ENCODE measurements around the gene JAGN1.
A peak's percentile ranks its signal among the peaks of the same experiment; 100 is the strongest.
"Not testable (repeated sequence)": the region's sequence is repeated elsewhere in the genome, so short reads cannot be mapped to it uniquely, and the experiment has no call there.

Gene JAGN1

DNA sequence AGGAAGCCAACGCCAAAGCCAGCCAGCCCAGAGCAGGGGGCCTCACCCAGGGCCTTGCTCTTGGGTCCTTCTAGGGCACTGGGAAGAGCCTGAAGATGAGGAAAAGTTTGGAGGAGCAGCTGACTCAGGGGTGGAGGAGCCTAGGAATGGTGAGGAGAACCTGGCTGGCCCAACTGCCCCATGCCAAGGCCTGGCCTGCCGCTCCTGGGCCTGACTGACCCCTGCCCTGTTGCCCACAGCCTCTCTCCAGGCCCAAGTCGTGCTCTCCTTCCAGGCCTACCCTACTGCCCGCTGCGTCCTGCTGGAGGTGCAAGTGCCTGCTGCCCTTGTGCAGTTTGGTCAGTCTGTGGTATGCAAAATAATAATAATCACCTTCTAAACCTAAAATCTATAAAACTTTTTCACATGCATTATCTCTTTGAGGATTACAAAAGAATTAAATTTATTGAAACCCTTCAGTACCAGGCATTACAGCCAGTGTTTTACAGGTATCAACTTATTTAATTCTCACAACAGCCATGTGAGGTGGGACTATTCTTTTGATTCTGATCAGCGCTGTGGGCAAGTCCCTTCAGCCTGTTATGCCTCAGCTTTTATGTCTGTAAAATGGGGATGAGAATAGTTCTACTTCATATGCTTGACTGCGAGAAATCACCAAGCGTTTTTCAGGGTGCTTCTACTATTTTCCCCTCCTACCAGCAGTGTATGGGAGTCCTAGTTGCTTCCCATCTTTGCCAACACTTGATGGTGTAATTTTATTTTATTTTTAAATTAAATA lies 28.0 kb downstream of the JAGN1 start:
- DNase-seq: no peak

DNA sequence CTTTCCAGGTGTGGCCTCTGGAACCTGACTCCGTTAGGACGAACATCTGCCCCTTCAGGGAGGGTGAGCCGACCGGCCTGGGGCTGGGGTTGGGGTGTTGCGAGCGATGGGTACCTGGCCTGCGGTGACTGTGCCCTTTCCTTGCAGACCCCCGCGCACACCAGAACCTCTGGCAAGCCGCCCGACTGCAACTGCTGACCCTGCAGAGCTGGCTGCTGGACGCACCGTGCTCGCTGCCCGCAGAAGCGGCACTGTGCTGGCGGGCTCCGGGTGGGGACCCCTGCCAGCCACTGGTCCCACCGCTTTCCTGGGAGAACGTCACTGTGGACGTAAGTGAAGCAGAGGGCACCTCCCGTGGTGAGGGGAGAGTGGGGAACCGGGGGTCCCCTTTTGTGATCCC lies 37.7 kb downstream of the JAGN1 start:
- DNase-seq: no peak

DNA sequence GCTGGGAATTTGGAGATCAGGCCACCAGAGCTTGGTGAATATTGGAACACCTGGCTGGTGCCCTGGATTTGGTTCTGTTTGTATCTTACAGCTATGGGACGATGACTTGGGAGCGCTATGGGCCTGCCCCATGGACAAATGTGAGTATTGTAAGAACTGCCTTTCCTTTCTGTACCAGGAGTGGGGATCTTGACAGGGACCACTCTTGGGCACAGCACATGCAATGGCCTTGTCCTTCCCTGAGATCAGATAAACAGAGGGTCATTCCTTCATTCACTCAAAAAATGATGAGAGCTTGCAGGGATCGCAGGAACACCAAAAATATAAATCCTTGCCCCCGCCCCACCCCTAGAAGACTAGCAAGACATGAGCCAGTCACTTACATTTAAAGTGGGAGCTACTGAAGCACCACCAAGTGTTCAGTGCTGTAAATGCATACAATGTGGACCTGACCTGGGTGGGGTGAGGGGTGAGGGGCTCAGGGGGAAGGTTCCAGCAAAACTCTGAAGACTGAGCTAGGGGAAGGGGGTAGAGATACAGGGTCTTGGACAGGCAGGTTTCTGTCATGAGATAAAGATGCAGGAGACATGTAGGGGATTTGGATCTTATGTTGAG lies 40.5 kb downstream of the JAGN1 start:
- DNase-seq: peak; percentile 17

DNA sequence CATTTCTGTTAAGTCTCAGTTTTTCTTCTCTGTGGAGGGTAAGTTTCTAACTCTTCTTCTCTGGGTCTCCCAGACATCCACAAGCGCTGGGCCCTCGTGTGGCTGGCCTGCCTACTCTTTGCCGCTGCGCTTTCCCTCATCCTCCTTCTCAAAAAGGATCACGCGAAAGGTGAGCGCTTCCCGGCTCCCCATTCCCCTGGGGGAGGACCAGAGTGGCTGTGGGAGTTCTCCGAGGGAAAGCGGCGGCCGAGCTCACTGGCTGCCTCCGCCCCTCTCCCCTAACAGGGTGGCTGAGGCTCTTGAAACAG lies 42.1 kb downstream of the JAGN1 start:
- DNase-seq: no peak

DNA sequence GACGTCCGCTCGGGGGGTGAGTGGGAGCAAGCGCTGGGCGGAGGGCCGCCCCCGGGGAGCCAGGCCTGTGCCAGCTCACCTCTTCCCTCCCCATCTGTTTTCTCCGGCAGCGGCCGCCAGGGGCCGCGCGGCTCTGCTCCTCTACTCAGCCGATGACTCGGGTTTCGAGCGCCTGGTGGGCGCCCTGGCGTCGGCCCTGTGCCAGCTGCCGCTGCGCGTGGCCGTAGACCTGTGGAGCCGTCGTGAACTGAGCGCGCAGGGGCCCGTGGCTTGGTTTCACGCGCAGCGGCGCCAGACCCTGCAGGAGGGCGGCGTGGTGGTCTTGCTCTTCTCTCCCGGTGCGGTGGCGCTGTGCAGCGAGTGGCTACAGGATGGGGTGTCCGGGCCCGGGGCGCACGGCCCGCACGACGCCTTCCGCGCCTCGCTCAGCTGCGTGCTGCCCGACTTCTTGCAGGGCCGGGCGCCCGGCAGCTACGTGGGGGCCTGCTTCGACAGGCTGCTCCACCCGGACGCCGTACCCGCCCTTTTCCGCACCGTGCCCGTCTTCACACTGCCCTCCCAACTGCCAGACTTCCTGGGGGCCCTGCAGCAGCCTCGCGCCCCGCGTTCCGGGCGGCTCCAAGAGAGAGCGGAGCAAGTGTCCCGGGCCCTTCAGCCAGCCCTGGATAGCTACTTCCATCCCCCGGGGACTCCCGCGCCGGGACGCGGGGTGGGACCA lies 42.6 kb downstream of the JAGN1 start:
- DNase-seq: peak; percentile 91

DNA sequence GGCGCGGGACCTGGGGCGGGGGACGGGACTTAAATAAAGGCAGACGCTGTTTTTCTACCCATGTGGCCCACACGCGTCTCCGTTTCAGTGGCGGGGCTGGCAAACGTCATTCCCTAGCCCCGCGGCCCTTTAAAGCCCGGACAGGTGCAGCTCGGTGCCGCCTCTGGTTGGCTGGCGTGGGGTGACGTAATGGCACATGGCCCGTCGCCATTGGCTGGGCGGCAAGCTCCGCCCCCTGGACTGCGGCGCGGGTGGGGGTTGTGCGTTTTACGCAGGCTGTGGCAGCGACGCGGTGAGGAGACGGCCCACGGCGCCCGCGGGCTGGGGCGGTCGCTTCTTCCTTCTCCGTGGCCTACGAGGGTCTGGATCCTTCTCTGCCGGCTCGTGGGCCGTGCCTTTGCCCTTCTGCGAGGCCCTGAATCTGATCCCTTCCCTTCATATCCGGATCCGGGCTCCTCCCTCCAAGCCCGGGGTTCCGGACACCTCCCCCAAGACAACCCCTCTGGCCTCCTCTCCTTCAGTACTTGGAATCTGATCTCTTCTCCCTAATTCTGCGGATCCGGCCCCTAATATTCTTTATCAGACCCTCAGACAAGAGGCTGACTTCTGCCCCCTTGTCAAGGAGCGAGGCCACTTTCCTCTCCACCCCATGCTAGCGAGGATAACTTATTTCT lies 43.3 kb downstream of the JAGN1 start, which contains the start of gene CRELD1:
TSS of gene CRELD1 (plus strand) at position 274 of the 674 bp plus-strand sequence. CDS start 605 bp downstream, outside the sequence.
- DNase-seq: peak; percentile 97

DNA sequence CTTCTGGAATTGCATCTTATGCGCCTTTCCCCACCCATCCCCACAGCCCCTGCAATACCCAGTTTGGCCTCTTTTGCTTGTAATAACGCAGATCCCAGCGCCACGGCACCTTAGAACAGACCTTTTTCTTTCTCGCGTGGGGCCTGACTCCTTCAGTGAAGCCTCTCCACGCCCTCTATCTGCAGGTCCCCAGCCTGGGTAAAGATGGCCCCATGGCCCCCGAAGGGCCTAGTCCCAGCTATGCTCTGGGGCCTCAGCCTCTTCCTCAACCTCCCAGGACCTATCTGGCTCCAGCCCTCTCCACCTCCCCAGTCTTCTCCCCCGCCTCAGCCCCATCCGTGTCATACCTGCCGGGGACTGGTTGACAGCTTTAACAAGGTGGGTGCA lies 43.8 kb downstream of the JAGN1 start:
- DNase-seq: peak; percentile 49

DNA sequence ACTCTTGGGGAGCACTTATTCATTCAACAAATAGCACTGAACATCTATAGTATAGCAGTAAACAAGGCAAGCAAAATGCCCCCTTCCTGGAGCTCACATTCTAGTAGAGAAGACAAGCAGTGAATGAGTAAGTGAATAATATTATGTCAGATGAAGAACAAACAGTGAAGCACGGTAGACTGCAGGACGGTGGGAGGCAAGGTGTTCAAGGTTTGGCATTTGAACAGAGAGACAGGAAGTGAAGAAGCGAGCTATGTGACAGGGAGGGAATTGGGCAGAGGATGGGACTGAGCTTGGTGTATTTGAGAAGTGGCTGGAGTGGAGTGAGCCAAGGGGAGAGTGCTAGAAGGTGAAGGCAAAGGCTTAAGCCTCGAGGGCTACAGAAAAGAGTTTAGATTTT lies 44.6 kb downstream of the JAGN1 start:
- no peak for DNase-seq

DNA sequence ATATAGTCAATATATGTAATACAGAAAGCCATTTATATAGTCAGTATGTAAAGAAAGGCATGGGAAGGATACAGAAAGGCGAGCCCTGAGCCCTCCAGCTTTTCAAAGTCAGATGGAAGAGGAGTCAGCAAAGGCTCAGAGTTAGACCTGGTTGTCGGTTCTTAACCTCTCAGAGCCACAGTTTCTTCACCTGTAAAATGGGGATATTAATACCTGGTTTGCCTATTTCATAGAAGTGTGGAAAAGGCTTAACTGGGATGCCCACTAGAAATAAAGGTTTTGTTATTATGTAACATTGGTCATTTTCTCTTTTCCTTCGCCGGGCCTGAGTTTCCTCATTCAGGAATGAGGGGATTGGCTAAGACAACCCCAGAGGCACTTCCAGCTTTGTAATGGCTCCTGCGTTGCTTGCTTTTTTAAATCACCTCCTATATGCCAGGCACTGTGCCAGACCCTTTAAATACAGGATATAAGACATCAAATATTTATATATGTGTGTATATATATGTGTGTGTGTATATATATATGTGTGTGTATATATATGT lies 45.6 kb downstream of the JAGN1 start:
- DNase-seq: no peak

DNA sequence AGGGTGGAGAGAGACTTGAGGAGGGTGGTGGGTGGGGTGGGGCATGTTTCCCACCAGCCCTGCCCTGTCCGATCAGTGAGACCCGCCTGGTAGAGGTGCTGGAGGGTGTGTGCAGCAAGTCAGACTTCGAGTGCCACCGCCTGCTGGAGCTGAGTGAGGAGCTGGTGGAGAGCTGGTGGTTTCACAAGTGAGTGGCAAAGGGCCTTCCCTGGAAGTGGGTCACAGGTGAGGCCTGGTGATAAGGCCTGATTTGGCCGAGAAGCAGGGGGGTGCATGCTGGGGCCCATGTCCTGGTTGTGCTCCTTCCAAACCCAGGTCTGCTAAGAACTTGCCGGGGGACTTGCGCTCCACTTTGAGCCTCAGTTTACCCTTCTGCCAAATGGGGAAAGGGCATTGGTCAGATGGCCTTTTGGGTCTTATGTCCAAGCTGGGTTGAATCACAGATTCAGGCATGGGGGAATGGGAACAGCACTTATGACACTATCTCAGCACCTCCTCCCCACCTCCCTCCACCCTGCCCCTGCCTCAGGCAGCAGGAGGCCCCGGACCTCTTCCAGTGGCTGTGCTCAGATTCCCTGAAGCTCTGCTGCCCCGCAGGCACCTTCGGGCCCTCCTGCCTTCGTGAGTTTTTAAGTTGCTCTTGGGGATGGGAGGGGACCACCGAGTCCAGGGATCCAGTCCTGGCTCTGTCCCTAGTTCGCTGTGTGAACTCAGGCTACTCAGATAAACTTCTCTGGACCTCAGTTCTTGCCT lies 47.3 kb downstream of the JAGN1 start:
- no peak for DNase-seq

DNA sequence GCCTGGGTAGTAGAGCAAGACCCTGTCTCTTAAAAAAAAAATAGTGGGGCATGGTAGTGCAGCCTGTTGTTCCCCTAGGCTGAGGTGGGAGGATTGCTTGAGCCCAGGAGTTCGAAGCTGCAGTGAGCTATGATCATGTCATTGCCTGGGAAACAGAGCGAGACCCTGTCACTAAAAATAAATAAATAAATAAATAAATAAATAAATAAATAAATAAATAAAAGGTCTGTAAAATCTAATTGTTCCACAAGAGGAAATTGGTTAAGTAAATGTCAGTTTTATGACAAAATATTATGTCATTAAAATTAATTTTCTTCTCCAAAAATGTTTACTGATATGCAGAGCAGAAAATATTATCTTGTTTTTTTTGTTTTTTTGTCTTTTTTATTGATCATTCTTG lies 48.6 kb downstream of the JAGN1 start:
- DNase-seq: no peak

DNA sequence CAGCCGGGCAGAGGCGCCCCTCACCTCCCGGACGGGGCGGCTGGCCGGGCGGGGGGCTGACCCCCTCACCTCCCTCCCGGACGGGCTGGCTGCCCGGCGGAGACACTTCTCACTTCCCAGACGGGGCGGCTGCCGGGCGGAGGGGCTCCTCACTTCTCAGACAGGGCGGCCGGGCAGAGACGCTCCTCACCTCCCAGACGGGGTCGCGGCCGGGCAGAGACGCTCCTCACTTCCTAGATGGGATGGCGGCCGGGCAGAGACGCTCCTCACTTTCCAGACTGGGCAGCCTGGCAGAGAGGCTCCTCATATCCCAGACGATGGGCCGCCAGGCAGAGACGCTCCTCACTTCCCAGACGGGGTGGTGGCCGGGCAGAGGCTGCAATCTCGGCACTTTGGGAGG lies 49.5 kb downstream of the JAGN1 start:
- not testable (repeated sequence) for DNase-seq

DNA sequence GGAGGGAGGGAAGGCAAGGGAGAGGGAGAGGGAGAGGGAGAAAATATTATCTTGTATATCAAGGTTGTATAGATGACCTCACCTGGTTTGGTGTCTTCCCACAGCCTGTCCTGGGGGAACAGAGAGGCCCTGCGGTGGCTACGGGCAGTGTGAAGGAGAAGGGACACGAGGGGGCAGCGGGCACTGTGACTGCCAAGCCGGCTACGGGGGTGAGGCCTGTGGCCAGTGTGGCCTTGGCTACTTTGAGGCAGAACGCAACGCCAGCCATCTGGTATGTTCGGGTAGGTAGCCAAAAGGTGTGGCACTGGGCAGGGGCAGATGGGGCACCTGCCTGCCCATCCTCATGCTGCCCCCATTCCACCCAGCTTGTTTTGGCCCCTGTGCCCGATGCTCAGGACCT lies 50.3 kb downstream of the JAGN1 start:
- no peak for DNase-seq

DNA sequence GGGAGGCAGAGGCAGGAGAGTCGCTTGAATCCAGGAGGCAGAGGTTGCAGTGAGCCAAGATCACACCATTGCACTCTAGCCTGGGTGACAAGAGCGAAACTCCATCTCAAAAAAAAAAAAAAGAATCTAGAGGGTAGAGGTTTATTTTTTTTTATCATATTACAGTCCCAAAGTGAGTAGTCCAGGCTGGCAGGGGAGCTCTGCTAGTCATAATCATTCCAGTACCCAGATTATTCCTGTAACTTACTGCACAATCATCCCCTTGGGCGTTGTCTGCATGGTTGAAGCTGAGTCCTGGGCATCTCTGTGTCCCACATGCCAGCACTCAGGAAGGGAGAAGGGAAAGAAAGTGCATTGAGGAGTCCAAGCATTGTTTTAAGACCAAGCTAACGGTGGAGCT lies 51.8 kb downstream of the JAGN1 start:
- DNase-seq: no peak

DNA sequence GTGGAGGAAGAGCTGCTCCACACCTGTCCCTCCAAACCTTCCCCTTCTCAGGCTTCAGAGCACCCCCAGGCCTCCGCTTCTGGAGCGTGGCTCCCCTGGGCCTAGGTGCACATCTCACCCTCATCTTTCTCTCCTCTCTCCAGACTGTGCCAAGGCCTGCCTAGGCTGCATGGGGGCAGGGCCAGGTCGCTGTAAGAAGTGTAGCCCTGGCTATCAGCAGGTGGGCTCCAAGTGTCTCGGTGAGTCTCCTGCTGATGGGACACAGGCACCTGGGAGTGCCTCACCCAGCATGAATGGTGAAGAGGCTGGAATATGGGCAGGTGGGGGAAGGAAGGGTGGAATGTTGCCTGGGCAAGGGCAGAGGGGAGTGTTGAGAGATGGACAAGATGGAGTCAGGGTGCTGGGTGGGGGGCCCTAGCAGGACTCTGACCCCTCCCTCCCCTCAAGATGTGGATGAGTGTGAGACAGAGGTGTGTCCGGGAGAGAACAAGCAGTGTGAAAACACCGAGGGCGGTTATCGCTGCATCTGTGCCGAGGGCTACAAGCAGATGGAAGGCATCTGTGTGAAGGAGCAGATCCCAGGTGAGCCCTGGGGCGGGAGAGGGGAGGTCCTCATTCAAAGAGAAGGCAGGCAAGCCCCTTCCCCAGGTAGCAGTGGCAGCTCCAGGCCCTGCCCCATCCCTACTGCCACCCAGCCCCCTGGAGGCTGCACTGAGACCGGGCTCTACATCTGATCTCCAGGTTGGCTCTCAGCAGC lies 52.7 kb downstream of the JAGN1 start:
- no peak for DNase-seq

All from RPMI8226 (cell line).